C4-2B (cell line): ENCODE measurements around the gene SRF.
A peak's percentile ranks its signal among the peaks of the same experiment; 100 is the strongest.

ENCODE experiments used
- H3K27ac ChIP-seq: fragments of 450-650 bp; 2 replicates; pipeline ENCODE4 v1.5.1; 2017
- ZFX ChIP-seq: fragments of 450-650 bp; IDR thresholded peaks from 2 replicates; pipeline ENCODE4 v1.6.1; 2017
- TF ChIP-seq, protein P1 (sequence below): fragments of 450-650 bp; conservative IDR thresholded peaks from 2 replicates; pipeline ENCODE4 v1.5.1; 2017; ENCODE audit warnings: mild to moderate bottlenecking

SRF gene

DNA sequence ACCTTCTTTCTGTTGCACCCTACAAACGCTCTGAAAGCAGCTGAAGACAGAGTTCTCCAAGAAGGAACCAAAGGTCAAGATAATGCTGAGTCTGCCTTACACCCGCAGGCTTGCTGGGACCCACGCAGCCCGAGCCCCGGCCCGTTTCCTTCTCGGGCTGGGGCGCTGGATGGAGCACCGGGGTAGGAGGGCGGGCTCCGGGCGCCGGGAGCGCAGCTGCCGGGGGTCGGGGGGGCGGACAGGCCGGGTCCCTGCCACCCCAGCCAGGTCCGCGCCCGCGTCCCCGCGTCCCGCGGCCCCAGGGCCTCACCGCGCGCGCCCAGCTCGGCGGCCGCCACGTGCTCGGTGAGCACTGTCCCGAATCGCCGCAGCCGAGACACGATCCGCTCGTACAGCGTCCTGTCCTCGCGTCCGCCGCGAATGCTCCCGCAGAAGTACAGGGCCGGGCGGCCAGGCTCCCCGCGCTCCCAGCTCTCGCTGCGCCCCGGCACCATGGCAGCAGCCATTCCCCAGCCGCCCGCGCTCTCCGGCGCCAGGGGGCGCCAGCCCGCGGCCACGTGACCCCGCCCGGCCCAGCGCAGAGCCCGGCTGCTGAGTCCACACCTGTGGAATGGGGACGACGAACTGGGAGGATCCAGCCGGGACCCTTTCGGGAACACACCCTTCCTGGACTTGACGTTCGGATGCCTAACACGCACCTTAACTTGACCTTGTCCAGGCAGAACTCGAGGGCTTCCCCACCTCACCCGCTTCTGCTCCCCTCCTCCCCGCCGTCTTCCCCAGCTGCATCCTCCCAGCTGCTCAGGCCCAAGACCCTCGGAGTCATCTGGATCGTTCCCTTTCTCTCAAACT, 58.1 kb downstream of the SRF start, which contains the start of gene DNPH1:
Gene DNPH1 (minus strand): TSS at position 531 of the 852 bp plus-strand sequence. CDS start 25 bp downstream, at position 506.
- peak; percentile 97; the same call in 1 of the 2 replicates for TF ChIP-seq ZFX
- TF ChIP-seq, protein P1, sequence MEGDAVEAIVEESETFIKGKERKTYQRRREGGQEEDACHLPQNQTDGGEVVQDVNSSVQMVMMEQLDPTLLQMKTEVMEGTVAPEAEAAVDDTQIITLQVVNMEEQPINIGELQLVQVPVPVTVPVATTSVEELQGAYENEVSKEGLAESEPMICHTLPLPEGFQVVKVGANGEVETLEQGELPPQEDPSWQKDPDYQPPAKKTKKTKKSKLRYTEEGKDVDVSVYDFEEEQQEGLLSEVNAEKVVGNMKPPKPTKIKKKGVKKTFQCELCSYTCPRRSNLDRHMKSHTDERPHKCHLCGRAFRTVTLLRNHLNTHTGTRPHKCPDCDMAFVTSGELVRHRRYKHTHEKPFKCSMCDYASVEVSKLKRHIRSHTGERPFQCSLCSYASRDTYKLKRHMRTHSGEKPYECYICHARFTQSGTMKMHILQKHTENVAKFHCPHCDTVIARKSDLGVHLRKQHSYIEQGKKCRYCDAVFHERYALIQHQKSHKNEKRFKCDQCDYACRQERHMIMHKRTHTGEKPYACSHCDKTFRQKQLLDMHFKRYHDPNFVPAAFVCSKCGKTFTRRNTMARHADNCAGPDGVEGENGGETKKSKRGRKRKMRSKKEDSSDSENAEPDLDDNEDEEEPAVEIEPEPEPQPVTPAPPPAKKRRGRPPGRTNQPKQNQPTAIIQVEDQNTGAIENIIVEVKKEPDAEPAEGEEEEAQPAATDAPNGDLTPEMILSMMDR: peak; percentile 97
- H3K27ac ChIP-seq: peak within 1 kb of the TSS; percentile 93

DNA sequence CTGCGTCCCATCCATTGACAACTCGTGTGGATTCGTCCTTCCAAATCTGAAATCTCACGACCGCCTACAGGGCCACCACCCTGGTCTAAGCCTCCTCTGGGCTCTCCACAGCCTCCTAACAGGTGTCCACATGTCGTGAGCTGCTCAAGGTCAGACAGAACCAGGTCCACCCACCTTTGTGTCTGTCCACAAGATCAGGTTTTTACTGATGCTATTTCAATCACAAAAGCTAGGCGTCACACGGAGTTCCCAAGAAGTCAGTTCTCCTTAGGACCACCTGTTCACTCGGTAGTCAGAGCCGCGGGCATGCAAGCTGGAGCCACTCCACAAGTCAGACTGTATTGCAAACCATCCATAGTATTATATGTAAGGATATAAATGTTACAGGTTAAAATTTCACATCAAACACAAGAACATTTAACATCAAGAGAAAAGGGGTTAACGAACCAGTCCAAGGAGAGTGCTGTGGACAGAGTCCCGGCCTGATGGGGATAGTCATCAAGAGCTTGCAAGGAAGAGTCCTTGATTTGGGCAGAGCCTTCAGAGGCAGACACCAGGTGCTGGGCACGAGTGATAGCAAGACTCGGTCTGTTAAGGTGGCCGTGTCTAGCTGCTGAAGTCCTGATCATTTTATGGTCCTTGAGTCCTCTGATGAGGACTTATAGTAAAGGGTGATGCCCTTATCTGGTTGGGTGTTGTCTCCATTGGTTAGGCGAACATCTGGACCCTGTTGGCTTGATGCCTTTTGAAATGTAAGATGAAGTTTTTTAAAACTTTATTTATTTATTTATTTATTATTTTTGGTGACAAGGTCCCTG, 58.9 kb downstream of the SRF start:
- H3K27ac ChIP-seq: peak overlapping the region; percentile 93
- TF ChIP-seq, protein P1: no peak
- no peak for TF ChIP-seq ZFX

DNA sequence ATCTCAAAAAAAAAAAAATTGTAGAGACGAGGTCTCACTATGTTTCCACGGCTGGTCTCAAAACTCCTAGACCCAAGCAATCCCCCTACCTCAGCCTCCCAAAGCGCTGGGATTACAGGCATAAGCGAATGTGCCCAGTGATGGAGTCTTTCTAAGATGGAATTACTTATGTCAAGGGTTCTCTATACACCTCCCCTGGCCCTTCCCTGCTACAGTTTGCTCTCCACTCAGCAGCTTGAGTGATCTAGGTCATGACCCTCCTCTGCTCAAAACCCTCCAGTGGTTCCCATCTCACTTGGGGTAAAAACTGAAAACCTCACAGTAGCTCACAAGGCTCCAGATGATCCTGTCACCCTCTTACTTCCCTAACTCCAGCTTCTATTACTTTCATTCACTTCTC, 60.0 kb downstream of the SRF start:
- TF ChIP-seq, protein P1: no peak
- no peak for TF ChIP-seq ZFX

More for the DNA sequence above, 60.0 kb downstream of the SRF start:
- no peak overlapping the region for H3K27ac ChIP-seq
